CD4-positive, alpha-beta T cell treated with Interleukin-10 for 1 hour (primary cell): ENCODE results near the gene TEX2.
"Not testable (repeated sequence)": the region's sequence is repeated elsewhere in the genome, so short reads cannot be mapped to it uniquely, and the experiment has no call there.

Experiments
- DNase-seq: peaks from one replicate; pipeline ENCODE4 v3.0.0-alpha.2; 2020

Gene TEX2

DNA sequence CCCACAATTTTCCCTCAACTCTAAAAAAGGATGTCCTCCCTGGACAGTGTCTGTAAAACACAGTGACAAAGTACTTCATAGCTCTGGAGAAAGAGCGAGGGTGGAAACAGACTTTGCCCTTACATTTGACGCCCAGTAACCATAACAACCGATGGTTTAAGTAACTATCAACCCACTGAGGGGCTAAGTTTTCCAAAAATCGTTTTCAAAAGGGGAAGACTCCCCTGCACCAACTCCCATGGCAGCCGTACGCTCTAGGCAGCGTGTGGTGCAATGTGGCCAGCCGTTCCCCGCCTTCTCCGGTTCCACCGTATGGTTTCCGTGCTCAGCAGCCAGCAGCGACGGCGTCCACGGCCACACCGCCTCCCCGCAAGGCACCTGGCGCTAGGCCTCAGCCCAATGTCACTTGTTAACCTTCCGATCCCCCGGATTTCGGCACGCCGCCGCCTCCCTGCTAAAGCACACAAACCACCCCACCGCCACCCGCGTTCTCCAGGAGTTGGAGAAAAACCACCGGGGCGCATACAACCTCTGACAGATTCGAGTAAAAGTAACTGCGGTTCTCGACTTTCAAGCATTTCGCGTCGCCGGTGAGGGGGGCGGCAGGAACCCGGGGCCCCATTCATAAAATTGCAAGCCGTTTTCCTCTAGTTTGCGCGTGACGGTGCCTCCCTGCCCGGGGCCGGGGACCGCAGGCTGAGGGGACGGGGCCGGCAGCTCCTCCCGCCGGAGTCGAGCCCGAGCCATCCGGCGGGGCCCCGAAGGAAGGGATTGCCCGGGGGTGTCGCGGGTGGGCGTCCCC is 661 bp downstream of the TEX2 start:
- peak; percentile 68 for DNase-seq

DNA sequence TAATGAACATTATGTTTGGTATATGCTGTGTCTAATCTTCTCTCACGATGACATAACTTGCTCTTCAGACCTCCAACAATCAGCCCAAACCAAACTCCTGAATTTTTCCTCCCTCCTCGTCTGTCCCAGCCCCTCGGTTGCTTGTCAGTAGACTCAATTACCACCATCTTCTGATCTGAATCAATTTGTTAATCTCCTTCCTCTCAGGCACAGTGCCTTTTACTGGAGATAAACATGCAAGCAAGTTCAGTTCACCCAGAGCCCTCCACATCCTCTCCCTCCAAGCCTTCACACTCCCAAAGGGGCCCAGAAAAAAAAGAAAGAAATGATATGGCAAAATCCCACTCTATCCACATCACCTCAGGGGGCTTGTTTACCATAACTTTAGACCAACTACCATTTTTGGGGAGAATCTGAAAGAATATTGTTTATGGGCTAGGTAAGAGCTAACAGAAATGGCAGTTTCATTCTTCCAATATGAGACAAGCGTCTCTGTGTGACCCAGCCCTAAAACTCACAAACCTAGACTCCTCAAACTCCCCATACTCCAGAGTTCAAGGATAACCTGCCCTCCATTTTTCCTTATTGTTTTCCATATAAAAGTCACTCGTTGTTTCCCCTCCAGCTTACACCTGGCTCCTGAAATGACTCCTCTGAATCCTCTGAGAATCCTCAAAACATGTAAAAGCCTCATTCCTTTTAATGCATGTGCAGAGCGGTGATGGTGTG is 1.5 kb downstream of the TEX2 start:
- DNase-seq, result no peak

DNA sequence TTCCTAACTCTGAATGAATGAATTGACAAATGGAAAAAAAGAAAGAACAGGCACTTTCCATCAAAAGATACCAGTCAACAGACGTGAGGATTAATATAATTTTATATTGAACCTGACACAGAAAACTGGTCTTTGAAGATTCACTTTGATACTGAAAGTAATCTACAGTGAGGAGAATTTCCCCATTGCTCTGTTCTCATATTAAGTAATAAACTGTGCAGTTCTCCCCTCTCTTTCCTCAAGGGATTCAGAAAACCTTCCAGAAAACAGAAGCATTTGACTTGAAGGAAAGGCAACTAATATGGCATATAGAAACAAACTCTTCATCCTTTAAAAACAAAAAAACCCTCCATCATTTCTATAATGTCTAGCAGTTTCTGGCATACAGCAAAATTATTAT is 2.2 kb downstream of the TEX2 start:
- no peak for DNase-seq

DNA sequence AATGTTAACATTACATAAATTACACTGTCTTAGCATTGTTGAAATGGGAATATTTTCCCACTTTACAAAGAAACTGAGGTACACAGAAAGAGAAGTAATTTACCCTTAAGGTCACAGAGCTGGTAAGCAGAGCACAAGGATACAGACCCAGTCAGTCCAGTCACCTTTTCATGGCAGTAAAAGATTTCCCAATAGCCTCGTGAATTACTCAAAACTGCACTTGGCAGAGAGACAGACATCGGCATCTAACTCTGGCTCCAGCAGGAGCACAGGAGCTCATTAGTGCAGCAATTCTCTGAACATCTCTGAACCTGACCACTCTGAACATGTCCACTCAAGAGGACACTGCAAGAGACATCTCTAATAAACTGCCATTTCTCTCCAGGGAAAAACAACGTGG is 3.1 kb downstream of the TEX2 start:
- DNase-seq, result no peak

DNA sequence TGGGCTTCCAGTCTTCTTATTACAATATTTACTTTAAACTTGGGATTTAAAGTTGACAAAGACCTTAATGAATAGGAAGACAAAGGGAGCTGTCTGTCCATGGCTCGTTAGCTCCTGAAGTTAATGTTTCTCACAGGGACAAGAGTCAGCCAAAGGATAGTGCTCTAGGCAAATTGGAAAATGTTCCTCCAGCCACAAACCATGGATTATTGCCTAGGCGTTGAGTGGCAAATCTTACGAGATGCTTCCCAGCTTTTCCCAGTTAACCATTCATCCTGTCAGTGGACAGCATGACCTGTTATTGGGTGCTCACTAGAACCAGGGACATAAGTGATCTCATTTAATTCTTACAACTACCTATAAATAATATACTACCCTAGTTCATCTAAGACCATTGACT is 3.6 kb downstream of the TEX2 start:
- no peak for DNase-seq

DNA sequence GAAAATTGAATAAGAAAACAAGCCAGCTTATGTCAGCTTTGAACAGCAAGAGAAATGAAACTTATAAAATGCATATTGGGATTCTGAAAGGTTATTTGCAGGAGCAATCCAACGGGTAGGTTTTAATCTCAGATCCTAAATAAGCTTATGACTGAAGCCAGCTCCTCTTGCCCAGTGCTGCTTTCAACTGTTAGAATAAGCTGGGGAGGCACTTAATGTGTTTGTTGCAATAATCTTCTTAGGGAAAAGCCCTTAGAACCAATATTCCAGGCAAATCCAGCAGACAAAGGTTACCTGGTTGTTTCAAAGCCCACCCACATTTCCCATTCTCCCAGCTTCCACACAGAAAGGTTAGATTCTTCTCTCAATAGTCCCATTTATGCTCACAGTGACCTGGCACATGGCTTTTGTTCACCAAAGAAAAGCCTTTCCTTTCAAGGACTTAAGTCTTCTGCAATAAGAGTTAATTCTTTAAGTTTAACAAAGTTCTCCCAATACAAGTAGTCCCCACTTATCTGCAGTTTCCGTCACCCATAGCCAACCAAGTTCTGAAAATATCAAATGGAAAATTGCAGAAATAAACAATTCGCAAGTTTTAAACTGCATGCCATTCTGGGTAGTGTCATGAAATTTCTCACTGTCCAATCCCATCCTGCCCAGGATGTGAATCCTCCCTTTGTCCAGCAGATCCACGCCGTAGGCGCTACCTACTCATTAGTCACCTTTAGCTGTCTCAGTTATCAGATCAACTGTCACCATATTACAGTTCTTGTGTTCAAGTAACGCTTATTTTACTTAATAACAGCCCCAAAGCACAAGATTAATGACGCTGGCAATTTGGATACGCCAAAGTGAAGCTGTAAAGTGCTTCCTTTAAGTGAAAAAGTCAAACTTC is 5.9 kb downstream of the TEX2 start:
- DNase-seq, result no peak

DNA sequence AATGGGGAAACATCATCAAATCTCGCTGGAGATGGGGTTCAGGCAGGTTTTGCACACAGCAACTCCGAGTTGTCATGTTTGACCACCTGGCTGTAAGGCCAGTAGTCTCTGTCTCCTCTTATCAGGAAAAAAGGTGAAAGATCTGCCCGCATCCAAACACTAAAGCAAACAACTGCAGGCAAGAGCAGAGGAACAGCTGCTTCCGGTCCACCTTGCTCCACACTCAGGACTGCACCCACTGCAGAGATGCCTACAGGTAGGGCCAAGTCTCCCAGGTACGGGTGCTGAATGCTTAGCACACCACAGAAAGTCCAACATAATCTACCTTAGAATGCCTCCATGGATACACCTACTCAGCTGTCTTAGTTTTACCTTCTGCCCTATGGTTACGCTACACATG is 7.3 kb downstream of the TEX2 start:
- no peak for DNase-seq

DNA sequence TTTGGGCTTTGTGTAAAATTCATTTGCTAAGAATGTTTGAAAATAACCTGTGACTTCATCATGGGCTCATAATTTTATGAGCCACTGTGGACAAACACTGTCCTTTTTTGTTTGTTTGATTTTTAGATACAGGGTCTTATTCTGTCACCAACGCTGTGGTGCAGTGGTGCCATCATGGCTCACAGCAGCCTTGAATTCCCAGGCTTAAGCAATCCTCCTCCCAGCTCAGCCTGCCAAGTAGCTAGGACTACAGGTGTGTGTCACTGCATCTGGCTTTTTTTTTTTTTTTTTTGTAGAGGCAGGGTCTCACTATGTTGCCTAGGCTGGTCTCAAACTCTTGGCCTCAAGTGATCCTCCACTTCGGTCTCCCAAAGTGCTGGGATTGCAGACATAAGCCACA is 8.3 kb downstream of the TEX2 start:
- DNase-seq, result no peak

DNA sequence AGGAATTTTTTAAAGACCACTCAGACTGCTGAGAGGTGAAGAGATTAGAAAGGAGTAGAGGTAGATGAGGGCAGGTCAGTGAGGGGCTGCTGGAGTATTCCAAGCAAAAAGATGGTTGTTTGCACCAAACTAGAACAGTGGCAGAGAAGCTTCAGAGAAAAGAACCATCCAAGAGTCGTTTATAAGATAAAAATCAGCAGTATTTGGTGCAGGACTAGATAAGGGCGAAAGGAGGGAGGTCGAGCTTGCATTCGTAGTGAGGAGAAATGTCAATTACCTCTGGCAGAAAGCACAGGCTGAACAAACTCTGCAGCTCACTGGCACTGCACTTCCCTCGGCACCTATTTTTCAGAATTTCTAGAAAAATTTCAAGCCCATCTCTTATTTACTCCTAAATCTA is 9.6 kb downstream of the TEX2 start:
- DNase-seq, result no peak

DNA sequence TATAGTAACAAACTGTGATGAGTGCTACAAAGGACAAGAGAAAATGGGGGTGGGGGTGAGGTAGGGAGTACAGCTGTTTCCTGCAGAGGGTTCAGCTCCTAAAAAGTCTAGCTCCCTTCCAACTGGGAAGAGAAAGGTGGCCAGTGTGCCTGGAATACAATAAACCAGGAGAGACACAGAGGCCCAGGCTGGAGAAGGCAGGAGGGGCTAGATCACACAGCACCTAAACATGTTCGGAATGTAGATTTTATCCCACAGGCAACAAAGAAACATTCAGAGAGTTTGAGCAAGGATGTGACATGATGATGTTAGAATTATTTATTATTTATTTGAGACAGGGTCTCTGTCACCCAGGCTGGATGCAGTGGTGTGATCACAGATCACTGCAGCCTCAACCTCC is 10.2 kb downstream of the TEX2 start:
- no peak for DNase-seq

DNA sequence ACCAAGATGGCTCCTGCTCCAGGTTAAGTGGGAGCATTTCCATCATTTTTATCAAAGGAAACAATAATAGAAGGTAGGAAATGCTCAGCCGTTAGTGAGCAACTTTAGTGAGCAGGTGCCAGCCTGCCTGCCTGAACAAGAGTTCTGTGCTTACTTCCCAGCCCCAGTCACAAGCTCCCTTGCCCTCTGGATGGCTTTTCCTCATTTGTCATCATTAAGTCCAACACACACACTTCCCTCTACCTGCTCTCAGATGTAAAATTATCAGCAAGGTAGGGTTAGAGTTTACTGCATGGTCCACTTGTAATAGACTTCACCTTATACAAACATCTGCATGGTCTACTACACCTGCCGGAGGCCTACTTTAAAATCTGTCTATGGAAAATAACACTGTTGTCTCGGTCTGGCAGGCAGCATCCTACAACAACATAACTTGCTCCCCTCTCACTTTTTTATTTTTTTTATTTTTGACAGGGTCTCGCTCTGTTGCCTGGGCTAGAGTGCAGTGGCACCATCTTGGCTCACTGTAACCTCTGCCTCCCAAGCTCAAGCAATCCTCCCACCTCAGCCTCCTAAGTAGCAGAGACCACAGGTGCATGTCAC is 12.7 kb downstream of the TEX2 start:
- DNase-seq, result no peak

DNA sequence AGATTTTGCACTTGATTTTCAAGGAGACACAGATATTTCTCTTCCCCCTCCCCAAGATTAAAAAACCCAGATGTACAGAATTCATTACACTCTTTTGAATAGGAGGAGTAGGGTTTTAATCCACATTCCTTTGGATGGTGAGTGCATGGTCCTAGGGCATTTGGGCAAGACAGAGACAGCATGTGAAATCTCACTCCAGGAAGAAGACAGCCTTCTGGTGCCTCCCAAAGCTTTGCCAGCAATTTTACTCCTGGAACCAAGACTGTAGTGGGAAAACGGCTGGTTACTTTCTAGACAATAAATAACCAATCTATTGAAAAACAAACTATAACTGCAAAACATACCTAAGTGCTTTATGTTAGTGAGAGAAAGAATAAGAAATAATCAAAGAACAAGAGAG is 15.2 kb downstream of the TEX2 start:
- DNase-seq, result no peak

DNA sequence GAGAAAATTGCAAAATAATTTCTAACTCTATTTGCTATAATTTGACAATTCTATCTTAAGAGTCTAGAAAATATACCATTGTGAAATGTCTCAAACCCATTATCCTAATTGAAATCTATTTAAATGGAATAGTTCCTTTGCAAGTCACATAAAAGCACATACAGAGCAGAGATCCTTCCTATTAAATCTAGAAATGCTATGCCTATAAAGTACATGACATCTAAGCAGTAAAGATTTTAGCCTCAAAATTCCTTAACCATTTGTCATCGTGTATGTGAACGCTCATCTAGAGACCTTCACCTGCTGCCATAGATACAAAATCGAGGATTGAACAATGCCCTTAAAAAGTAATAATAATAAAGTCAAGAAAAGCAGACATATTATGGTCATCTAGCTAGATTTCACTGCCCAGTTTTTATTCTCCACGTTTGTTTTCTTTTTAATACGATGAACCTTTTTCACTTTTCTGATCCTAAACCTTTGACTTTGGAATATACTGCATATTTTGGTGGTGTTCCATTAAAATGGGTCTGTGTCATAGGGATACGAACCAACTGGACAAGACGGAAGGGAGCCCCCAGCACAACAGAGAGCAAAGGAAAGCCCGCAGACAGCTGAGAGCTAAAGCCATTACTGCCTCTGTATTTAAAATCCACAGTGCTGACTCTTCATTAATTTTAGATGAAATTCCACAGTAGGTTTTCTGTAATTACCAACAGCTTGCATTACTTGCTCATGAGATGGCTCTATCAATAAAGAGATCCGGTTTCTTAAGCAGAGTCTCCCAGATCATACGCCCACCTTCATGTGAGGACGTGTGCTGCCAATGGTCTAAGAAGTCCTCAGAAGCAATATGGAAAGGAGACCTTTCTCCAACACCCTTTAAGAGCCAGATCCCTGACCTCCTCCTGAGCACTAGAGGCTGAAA is 17.6 kb downstream of the TEX2 start:
- DNase-seq, result no peak

DNA sequence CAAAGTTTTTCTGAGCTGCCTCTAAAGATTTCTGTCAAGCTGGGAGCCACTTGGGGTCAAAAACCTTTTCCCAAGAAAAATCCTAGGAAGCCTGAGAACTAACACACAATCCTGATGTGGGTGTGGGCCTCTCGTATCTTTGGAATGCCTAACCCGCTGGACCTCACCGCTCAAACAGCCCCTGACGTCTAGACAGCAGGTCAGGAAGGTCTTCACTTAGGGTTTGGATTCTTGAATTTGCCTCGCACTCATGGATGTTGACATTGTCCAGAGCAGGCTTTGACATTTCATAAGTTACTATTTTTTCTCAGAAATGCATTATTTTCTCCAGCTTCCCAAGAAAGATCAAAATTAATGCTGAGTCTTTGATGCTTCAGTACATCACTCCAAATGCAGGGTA is 18.9 kb downstream of the TEX2 start:
- no peak for DNase-seq

DNA sequence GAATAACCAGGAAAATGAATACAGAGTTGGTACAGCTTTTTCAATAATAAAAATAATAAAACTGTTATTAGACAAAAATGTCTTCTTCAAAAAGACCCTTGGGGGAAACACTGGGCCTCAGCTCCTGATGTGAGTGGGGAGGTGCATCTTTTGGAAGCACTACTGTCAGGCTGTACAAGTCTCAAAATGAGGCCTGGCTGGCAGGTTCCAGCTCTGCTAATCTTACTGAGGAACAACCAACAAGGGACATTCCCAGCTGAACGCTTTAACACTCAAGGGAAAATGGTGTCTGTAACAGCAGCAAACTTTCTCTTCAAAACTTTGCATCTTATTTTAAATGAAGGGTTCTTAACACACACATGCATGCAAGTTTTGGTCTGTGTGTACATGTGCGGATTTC is 19.7 kb downstream of the TEX2 start:
- DNase-seq, result no peak

DNA sequence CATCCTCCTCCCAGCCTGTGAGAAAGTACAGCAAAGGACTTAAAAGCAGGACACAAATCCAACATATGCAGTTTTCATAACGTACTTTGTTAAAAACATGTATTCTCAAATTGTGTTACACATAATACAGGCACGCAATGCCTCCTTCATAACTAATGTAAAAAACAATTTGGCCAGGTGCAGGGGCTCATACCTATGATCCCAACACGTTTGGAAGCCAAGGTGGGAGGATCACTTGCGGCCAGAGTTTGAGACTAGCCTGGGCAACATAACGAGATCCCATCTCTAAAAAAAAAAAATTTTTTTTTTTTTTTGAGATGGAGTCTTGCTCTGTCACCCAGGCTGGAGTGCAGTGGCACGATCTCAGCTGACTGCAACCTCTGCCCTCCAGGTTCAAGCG is 20.4 kb downstream of the TEX2 start:
- DNase-seq, result no peak

DNA sequence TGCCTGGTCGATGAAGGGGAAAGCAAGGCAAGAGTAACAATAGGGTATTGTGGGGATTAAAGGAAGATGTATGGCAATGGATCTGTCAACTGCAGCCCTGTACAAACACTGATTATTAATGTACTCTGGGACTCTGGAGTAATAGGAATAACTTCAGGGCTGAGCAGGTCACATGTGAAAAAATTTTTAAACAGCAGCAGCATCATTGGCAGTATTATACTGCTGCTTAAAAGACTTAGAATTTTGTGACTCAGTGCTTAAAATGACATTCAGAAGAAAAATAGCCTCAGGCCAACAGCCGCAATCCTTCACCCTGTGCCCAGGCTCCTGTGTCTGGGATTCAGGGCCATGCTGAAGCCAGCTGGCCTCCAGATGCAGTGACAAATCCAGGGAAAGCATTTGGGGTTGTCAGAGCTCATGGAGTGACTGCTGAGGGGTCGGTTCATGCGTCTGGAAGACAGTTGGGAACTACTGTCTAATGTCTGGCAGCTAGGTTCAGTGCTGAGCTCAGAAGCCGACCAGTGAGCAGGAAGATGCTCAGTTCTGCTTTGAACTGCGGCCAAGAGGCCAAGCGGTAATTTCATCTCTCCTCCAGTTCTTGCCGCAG is 22.2 kb downstream of the TEX2 start:
- DNase-seq, result no peak

DNA sequence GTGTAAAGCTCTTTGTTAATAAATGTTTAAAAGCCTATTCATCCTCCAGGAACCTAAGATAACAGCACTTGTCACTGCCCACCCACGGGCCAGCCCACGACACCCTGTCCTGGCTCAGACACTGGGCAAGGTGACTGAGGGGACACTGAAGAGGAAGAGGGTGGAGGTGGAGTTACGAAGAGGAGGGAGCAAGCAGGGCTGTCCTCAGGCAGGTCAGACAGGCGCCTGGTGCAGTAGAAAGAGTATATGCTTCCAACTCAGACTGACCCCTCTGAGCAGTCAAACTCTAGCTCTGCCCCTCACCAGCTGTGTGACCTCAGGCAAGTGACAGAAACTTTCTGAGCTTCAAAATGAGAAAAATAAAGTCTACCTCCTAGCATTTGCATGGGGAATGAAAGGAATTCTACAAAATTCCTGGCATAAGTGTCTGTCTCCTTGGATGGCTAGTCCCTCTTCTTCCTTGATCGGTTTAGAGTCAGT is 22.8 kb downstream of the TEX2 start:
- no peak for DNase-seq

DNA sequence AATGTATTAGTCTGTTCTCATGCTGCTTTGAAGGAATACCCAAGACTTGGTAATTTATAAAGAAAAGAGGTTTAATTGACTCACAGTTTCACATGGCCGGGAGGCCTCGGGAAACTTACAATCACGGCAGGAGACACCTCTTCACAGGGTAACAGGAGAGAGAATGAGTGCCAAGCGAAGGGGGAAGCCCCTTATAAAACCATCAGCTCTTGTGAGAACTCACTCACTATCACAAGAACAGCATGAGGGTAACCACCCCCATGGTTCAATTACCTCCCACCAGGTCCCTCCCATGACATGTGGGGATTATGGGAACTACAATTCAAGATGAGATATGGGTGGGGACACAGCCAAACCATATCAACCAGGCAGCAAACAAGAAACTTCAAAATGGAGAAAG is 24.6 kb downstream of the TEX2 start:
- not testable (repeated sequence) for DNase-seq

DNA sequence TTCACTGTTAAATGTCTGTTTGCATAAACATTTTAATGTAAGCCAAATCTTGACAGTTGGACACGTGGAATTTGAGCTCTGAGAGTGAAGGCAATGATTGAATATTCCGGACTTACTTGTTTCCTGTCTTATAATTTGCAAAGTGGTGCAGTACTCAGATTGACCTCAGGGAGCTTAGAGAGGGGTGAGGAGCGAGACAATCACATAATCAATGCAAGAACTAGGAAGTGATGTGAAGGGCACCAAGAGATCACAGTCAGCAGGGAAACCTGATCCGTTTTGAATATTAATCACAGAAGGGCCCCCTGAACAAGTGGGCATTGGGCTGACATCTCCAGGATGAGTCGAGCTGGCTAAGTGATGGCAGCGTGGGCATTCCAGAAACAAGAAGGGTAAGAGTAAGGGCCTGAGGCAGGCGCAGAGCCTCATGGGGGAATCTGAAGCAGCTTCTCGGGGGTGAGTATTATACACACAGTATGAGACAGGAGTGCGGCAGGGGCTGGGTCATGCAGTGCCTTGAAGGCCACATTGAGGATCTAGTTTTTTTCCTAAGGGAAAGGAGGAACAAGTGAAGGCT is 26.1 kb downstream of the TEX2 start:
- no peak for DNase-seq

DNA sequence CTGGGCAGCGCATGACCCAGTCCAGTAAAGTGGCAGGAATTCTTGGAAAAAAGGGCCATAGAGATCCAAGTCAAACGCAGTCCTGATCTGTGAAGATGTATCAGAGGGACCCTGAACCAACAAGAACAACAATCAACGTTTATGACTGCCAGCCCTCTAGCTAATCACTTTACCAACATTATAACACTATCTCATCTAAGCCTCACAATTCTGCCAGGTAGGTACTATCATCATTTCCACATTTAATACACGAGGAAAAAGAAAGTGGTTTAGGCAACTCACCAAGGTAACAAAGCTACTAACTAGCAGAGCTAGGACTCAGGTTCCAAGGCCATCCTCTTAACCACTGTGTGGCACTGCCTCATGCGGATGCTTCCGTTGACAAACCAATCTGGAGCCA is 28.1 kb downstream of the TEX2 start:
- no peak for DNase-seq
